DMS153 treated with DMSO at 0.1 percent for 48 hours (cell line): ENCODE data around the gene GPR142.
"Not testable (repeated sequence)": the region's sequence is repeated elsewhere in the genome, so short reads cannot be mapped to it uniquely, and the experiment has no call there.

ENCODE experiments used
- DNase-seq: peaks from one replicate; lab custom pipeline; 2025; ENCODE audit not compliant: unreplicated experiment; lab: John Stamatoyannopoulos, UW

GPR142 gene

GRCh38 chr17:74390680-74391653 lies 23.7 kb downstream of the GPR142 start:
- DNase-seq: no peak

GRCh38 chr17:74391771-74392170 lies 24.5 kb downstream of the GPR142 start:
- no peak for DNase-seq

- DNase-seq: no peak
These were observed 25.5 kb downstream of the GPR142 start for GRCh38 chr17:74392848-74393247.

- no peak for DNase-seq
These were observed 26.1 kb downstream of the GPR142 start for GRCh38 chr17:74393346-74393942.

GRCh38 chr17:74394275-74394950 lies 27.1 kb downstream of the GPR142 start:
- no peak for DNase-seq

GRCh38 chr17:74394977-74395376 lies 27.7 kb downstream of the GPR142 start:
- no peak for DNase-seq

- no peak for DNase-seq
These were observed 29.3 kb downstream of the GPR142 start for GRCh38 chr17:74396567-74396966.

GRCh38 chr17:74402048-74402447 lies 34.7 kb downstream of the GPR142 start:
- no peak for DNase-seq

- no peak for DNase-seq
These were observed 36.3 kb downstream of the GPR142 start for GRCh38 chr17:74403512-74404137.

- DNase-seq: no peak
These were observed 36.9 kb downstream of the GPR142 start for GRCh38 chr17:74404218-74404617.

GRCh38 chr17:74404789-74405188 lies 37.5 kb downstream of the GPR142 start:
- DNase-seq: no peak

GRCh38 chr17:74405311-74405710 lies 38.0 kb downstream of the GPR142 start:
- not testable (repeated sequence) for DNase-seq

GRCh38 chr17:74407384-74407783 lies 40.1 kb downstream of the GPR142 start:
- no peak for DNase-seq

GRCh38 chr17:74408262-74408661 lies 41.0 kb downstream of the GPR142 start:
- DNase-seq: peak; percentile 60

GRCh38 chr17:74408815-74409214 lies 41.5 kb downstream of the GPR142 start:
- peak; percentile 93 for DNase-seq

- no peak for DNase-seq
These were observed 42.7 kb downstream of the GPR142 start for GRCh38 chr17:74410001-74410443.

GRCh38 chr17:74412581-74412980 lies 45.3 kb downstream of the GPR142 start:
- no peak for DNase-seq

GRCh38 chr17:74413491-74413890 lies 46.2 kb downstream of the GPR142 start:
- DNase-seq: no peak

- no peak for DNase-seq
These were observed 47.2 kb downstream of the GPR142 start for GRCh38 chr17:74414510-74414909.

GRCh38 chr17:74415608-74416396 lies 48.5 kb downstream of the GPR142 start:
- DNase-seq: no peak
